NCI-H1436 (cell line): ENCODE data around the gene LAMA3.

Experiments
- DNase-seq: peaks from one replicate; lab custom pipeline; 2025; lab: John Stamatoyannopoulos, UW

LAMA3 gene

GRCh38 chr18:24003903-24004640, 314.8 kb downstream of the LAMA3 start:
- no peak for DNase-seq
